IPS-18a (cell line): Measurements from ENCODE around the gene KIAA0753.
A peak's percentile ranks its signal among the peaks of the same experiment; 100 is the strongest.
"Not testable (repeated sequence)": the region's sequence is repeated elsewhere in the genome, so short reads cannot be mapped to it uniquely, and the experiment has no call there.

Source experiments
- H3K27ac ChIP-seq: one replicate; pipeline ENCODE4 v1.5.1; 2013; ENCODE audit warnings: low read length
- H3K27me3 ChIP-seq: one replicate; pipeline ENCODE4 v1.6.1; 2013; ENCODE audit warnings: mild to moderate bottlenecking, low read length; ENCODE audit not compliant: control insufficient read depth, insufficient read depth
- H3K36me3 ChIP-seq: one replicate; pipeline ENCODE4 v1.6.1; 2013; ENCODE audit warnings: low read depth, low read length; ENCODE audit not compliant: control insufficient read depth
- H3K4me1 ChIP-seq: one replicate; pipeline ENCODE4 v1.6.1; 2013; ENCODE audit warnings: low read depth, low read length; ENCODE audit not compliant: control insufficient read depth
- H3K4me3 ChIP-seq: one replicate; pipeline ENCODE4 v1.5.1; 2013; ENCODE audit warnings: low read length
- H3K9ac ChIP-seq: one replicate; pipeline ENCODE4 v1.6.1; 2013; ENCODE audit warnings: mild to moderate bottlenecking, low read length, moderate library complexity
- H3K9me3 ChIP-seq: one replicate; pipeline ENCODE4 v1.6.1; 2013; ENCODE audit warnings: low read depth, low read length; ENCODE audit not compliant: control insufficient read depth

KIAA0753 gene

DNA sequence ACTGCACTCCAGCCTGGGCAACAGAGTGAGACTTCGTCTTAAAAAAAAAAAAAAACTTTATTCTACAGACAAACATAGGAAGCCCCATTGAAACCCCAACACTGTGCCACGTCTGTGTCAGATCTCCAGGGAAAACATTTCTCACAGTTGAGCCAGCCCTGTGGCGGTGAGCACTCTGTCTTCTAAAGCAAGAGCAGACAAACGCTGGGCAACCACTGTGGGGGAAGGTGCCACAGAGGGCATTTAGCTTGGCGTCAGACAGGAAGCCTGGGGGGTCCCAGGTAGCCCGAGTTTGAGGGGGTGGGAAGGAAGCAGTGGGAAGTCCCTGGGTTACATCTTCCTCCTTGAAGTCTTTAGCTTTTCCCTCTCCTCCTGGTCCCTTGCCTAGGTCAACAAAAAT lies 27.0 kb upstream of the KIAA0753 start:
- no peak overlapping the region for H3K27ac ChIP-seq

GRCh38 chr17:6666557-6666956 lies 26.0 kb upstream of the KIAA0753 start:
- no peaks in the 10 kb centered on the region for H3K36me3 ChIP-seq
- H3K4me1 ChIP-seq = no peaks in the 10 kb centered on the region
- no peak overlapping the region for H3K27ac ChIP-seq
- no peaks in the 10 kb centered on the region for H3K9me3 ChIP-seq
- H3K27me3 ChIP-seq = peaks cover 10% of the 10 kb centered on the region
- no peak overlapping the region for H3K4me3 ChIP-seq
- H3K9ac ChIP-seq = no peak overlapping the region

More for the DNA sequence above, 27.0 kb upstream of the KIAA0753 start:
- H3K36me3 ChIP-seq = no peaks in the 10 kb centered on the region
- no peak overlapping the region for H3K4me3 ChIP-seq
- H3K27me3 ChIP-seq = peaks cover 10% of the 10 kb centered on the region
- H3K9me3 ChIP-seq = no peaks in the 10 kb centered on the region
- H3K4me1 ChIP-seq = no peaks in the 10 kb centered on the region
- no peak overlapping the region for H3K9ac ChIP-seq

GRCh38 chr17:6666077-6666521 lies 25.6 kb upstream of the KIAA0753 start:
- no peak overlapping the region for H3K27ac ChIP-seq
- no peak overlapping the region for H3K4me3 ChIP-seq
- no peaks in the 10 kb centered on the region for H3K36me3 ChIP-seq

DNA sequence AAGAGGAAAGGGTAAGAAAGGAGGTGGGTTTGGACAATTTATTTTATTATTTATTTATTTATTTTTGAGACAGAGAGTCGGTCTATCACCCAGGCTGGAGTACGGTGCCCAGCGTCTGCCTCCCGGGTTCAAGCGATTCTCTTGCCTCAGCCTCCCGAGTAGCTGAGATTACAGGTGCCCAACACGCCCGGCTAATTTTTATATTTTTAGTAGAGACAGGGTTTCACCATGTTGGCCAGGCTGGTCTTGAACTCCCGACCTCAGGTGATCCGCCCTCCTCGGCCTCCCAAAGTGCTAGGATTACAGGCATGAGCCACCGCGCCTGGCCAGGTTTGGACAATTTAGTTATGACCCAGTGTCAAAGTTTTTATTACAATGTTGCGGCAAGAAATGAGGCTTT lies 22.7 kb upstream of the KIAA0753 start:
- H3K4me3 ChIP-seq, H3K9me3 ChIP-seq, H3K27ac ChIP-seq, H3K36me3 ChIP-seq, H3K9ac ChIP-seq, H3K4me1 ChIP-seq: not testable (repeated sequence)
- H3K27me3 ChIP-seq = peaks cover 12% of the 10 kb centered on the region

More at GRCh38 chr17:6666077-6666521, 25.6 kb upstream of the KIAA0753 start:
- H3K9me3 ChIP-seq = no peaks in the 10 kb centered on the region
- H3K4me1 ChIP-seq = no peaks in the 10 kb centered on the region
- H3K27me3 ChIP-seq = peaks cover 10% of the 10 kb centered on the region
- no peak overlapping the region for H3K9ac ChIP-seq

DNA sequence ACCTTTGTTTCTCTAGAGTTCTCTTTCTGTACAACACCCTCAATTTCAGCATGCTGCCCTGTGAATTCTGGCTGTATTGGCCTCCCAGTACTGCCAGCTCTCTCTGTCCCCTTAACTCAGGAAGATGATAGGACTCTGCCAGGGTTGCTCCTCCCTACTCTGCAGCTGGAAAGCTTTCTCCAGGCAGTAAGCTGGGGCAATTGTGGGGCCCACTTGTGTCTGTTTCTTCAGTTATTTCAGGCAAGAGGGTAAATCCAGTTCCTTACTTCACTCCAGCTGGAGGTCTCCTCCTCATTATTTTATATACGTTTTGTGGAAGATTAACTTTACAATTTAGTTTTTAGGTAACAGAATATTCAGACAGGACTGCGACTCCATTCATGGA lies 20.9 kb upstream of the KIAA0753 start:
- Histone ChIP-seq H3K4me3 (no peak overlapping the region), H3K27ac (no peak overlapping the region), H3K27me3 (peaks cover 22% of the 10 kb centered on the region), H3K9ac (no peak overlapping the region), H3K36me3 (no peaks in the 10 kb centered on the region), H3K9me3 (no peaks in the 10 kb centered on the region), H3K4me1 (no peaks in the 10 kb centered on the region)

DNA sequence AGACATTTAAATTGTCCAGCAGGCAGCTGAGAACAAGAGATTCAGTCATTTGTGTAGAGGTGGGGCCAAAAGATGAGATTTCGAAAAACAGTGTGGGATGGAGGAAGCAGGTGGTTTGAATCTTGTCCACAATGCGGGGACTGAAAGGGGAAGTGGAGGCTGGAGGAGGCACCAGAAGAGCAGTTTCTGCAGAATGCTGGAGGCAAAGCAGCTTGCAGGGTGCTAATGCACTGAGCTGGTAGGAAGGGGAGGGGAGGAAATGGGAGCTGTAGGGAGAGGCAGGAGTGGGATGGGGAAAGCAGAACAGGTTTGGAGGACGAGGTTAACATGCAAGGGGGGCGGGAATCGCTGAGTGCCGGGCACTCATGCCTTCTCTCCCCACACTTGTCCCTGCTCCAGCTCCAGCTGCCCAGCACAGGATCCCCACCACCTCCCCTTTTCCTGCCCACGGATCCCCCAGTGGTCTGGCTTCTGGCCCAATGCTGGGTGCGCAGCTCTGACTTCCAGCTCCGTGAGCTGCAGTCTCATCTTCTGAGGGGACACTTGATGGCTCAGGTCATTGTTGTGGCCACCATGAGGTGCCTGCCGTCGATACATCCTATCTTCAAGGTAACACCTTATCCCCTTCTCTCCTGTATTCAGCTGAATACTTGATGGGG lies 20.4 kb upstream of the KIAA0753 start:
- Histone ChIP-seq H3K9ac (no peak overlapping the region), H3K27ac (no peak overlapping the region), H3K27me3 (peaks cover 27% of the 10 kb centered on the region), H3K9me3 (no peaks in the 10 kb centered on the region), H3K36me3 (no peaks in the 10 kb centered on the region), H3K4me1 (no peaks in the 10 kb centered on the region), H3K4me3 (no peak overlapping the region)

DNA sequence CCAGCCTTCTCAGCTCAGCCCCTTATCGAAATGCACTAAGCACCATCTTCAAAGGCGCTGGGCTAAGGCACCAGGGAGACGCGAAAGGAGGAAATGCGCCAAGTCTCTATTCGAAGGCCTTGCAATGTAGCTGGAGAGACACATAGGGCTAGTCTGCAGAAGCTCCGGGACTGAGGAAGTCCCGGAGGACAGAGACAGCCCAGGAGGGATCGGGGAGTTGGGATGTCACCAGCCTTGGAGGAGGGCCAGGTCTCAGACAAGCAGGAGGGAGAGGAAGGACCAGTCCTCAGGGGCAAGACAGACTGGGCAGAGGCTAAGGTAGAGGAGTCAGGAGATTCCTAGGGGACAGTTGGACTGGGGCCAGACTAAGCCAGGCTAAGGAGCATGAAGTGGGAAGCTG lies 19.6 kb upstream of the KIAA0753 start:
- H3K9ac ChIP-seq = no peak overlapping the region
- no peaks in the 10 kb centered on the region for H3K36me3 ChIP-seq
- no peaks in the 10 kb centered on the region for H3K9me3 ChIP-seq
- no peak overlapping the region for H3K4me3 ChIP-seq
- peaks cover 4% of the 10 kb centered on the region for H3K4me1 ChIP-seq
- H3K27ac ChIP-seq = no peak overlapping the region
- peaks cover 28% of the 10 kb centered on the region for H3K27me3 ChIP-seq

GRCh38 chr17:6658411-6658810 lies 17.9 kb upstream of the KIAA0753 start:
- H3K27me3 ChIP-seq = peaks cover 42% of the 10 kb centered on the region
- H3K27ac ChIP-seq, H3K9ac ChIP-seq, H3K36me3 ChIP-seq, H3K9me3 ChIP-seq, H3K4me3 ChIP-seq: not testable (repeated sequence)
- peaks cover 12% of the 10 kb centered on the region for H3K4me1 ChIP-seq

DNA sequence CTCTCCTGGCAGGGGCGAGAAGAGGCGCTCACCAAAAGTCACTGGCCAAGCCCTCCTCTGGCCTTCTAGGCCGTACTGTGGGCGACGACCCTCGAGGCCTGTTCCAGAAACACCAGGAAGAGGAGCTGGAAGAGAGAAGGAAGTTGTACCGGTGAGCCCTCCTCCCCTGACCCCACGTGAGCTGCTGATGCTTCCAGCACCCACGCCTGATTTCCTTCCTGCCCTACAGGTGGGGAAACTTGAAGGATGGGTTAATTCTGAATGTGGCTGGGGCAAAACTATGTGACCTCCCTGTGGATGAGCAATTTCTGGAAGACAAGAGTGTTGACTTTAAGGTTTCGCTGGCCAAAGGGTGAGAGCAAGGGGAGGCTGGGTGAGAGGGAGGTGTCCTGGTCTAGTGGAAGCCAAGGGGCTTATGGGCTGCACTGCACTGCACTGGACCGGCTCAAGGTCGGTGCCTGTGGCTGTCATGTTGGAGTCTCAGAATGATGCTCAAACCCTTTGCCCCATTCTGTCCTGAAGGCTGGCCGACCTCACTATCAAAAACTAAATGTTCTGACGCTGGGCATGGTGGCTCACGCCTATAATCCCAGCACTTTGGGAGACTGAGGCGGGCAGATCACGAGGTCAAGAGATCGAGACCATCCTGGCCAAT lies 17.2 kb upstream of the KIAA0753 start:
- peak overlapping the region; percentile 60 for H3K4me3 ChIP-seq

DNA sequence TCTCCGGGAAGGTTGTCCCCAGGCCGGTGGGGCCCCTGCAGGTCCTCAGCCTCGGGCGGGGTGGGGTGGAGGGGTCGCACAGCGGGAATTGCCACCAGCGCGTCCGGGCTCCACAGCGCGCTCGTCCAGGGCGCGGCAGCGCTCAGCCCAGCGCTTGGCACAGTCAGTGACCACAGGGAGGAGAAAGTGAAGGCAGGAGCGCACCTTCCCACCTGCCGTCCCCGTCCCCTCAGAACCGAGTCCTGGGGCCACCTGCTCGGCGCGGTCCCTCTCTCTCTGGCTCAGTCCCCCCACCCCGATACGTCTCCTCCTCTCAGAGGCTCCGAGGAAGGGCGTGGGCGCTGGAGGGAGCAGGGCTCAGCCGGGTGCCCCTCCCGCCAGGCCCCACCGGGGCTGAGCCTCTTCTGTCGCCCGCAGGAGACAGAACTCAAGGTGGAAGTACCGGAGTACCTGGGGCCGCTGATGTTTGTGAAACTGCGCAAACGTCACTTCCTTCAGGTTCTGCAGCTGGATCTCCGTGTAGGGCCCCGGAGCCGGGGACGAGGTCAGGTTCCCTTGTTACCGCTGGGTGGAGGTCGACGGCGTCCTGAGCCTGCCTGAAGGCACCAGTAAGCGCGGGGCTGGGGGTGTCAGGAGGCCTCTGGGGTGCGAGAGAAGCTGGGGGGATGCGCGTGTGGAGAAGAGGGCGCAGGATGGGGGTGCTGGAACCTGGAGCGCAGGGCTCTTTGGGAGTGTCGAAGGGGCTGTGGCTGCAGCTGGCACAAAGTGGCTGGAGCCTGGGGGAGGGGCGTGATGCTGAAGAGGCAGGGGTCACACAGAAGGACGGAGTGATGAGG lies 16.5 kb upstream of the KIAA0753 start:
- not testable (repeated sequence) for H3K36me3 ChIP-seq, H3K9me3 ChIP-seq, H3K27ac ChIP-seq, H3K9ac ChIP-seq
- peaks cover 12% of the 10 kb centered on the region for H3K4me1 ChIP-seq
- peaks cover 56% of the 10 kb centered on the region for H3K27me3 ChIP-seq
- peak overlapping the region; percentile 60 for H3K4me3 ChIP-seq

More for the DNA sequence above, 17.2 kb upstream of the KIAA0753 start:
- Histone ChIP-seq H3K36me3 (no peaks in the 10 kb centered on the region), H3K9ac (no peak overlapping the region), H3K9me3 (no peaks in the 10 kb centered on the region), H3K4me1 (peaks cover 12% of the 10 kb centered on the region), H3K27me3 (peaks cover 49% of the 10 kb centered on the region), H3K27ac (no peak overlapping the region)

- H3K36me3 ChIP-seq, H3K9ac ChIP-seq, H3K27ac ChIP-seq, H3K9me3 ChIP-seq: not testable (repeated sequence)
- peaks cover 57% of the 10 kb centered on the region for H3K27me3 ChIP-seq
- H3K4me1 ChIP-seq = peaks cover 12% of the 10 kb centered on the region
- peak overlapping the region; percentile 52 for H3K4me3 ChIP-seq
Measured at GRCh38 chr17:6655732-6656361, 15.3 kb upstream of the KIAA0753 start.
